Measurements from ENCODE around the gene RIN3. TPM values are rescaled to one million over a fixed set of nuclear protein-coding genes. Genes with fewer than 3 reads are reported as not detected.
A peak's percentile ranks its signal among the peaks of the same experiment; 100 is the strongest.

The RIN3 gene
- total and polyA plus RNA-seq, 2 experiments from 2014 or later = 1.8 to 7.0 TPM

DNA sequence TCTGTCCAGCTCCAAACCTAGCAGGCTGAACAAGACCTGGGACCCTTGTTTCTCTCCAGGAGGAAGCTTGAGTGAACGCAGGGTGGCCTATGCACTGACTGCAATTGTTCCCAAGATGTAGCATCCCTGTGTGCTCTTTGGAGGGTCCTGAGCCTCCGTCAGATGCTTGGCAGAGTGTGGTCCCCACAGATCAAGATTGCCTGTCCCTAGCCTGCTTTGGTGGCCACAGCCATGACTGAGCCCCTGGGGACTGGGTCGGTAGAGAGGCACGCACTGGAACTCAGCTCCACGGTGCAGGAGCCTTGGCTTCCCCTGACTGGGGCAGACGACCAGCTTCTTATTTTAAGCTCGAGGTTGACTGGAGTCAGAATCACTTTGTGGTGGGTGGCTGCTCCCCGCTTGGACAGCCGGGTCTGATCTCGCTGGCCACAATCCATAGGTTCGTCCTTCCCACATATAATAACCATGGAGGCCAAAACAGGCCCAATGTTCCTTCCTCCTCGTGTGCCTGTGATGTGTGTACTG, 137.1 kb downstream of the RIN3 start:
- H3K4me2 ChIP-seq (ENCODE audit: unreplicated experiment) = no peak overlapping the region
- TF ChIP-seq EZH2 (IDR thresholded peaks at IDR 0.05; ENCODE audit: insufficient read depth, poor library complexity, severe bottlenecking) (no peak), EZH2phosphoT487 (IDR thresholded peaks at IDR 0.05; ENCODE audit: insufficient read depth, low read depth) (no peak)
- 91 to 94% methylated on average over 12 of the region's 12 CpGs for WGBS, 2 experiments (ENCODE audit: low coverage in 1 of 2, low lambda C conversion rate in 2 of 2, missing lambda C conversion rate in 2 of 2)
- H3K9me2 ChIP-seq (ENCODE audit: insufficient read depth) = no peaks in the 10 kb centered on the region
- no peak for DNase-seq
- in situ Hi-C loops (cut with MboI) = no loop called here
- H3K79me2 ChIP-seq (ENCODE audit: insufficient read depth) = no peaks in the 10 kb centered on the region
- H3K9ac ChIP-seq = no peak overlapping the region
- H3F3A ChIP-seq (ENCODE audit: insufficient read depth) = peaks cover 33% of the 10 kb centered on the region
- H2AFZ ChIP-seq = no peak overlapping the region
- no peaks in the 10 kb centered on the region for H4K20me1 ChIP-seq (ENCODE audit: insufficient read depth)
- peaks cover 43% of the 10 kb centered on the region for H3K4me1 ChIP-seq (ENCODE audit: insufficient read depth)
- no peak overlapping the region for H3K4me3 ChIP-seq
- peaks cover 7% of the 10 kb centered on the region; the same call in 1 of the 2 replicates for H3K36me3 ChIP-seq (ENCODE audit: low read depth)
- H3K27ac ChIP-seq = peak overlapping the region; percentile 5; the same call in 1 of the 2 replicates
- no peaks in the 10 kb centered on the region for H3K27me3 ChIP-seq (replicated peaks; ENCODE audit: insufficient read depth)
- no peaks in the 10 kb centered on the region for H3K9me3 ChIP-seq (ENCODE audit: low read depth)

DNA sequence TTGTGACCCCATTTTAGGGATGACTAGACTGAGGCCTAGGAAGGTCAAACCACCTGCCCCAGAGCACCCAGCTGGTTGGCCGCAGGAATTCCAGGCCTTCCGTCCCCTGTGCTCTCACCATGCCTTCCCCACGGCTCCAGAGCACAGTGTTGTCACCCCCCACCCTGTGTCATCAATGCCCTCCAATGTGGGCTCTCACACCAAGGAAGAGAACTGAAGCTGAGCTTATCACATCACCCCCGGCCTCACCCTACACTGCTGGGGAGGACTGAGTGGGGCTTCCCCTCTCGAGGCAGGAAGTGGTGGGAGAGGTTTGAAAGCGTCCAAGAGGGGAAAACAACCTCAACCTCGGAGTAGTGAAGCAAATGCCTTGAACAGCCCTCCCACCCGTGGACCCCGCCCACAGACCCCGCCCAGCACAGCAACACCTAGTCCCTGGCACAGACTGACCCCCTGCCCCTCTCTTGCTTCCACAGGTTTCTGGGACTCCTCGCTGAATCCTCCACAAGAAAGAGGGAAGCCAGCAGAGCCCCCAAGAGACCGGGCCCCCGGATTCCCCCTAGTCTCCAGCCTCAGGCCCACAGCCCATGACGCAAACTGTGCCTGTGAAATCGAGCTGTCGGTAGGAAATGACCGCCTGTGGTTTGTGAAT, 137.7 kb downstream of the RIN3 start:
- H3F3A ChIP-seq (ENCODE audit: insufficient read depth) = peaks cover 30% of the 10 kb centered on the region
- H2AFZ ChIP-seq = no peak overlapping the region
- in situ Hi-C loops (cut with MboI) = no loop called here
- H3K4me3 ChIP-seq = no peak overlapping the region
- no peak overlapping the region for H3K9ac ChIP-seq
- no peak overlapping the region for H3K27ac ChIP-seq
- peaks cover 7% of the 10 kb centered on the region; the same call in 1 of the 2 replicates for H3K36me3 ChIP-seq (ENCODE audit: low read depth)
- H3K4me1 ChIP-seq (ENCODE audit: insufficient read depth) = peaks cover 38% of the 10 kb centered on the region
- H3K4me2 ChIP-seq (ENCODE audit: unreplicated experiment) = no peak overlapping the region
- no peaks in the 10 kb centered on the region for H3K79me2 ChIP-seq (ENCODE audit: insufficient read depth)
- WGBS, 2 experiments (ENCODE audit: low coverage in 1 of 2, low lambda C conversion rate in 2 of 2, missing lambda C conversion rate in 2 of 2) = 86 to 89% methylated on average over 14 to 16 of the region's 17 CpGs
- H3K27me3 ChIP-seq (replicated peaks; ENCODE audit: insufficient read depth) = no peaks in the 10 kb centered on the region
- H3K9me3 ChIP-seq (ENCODE audit: low read depth) = no peaks in the 10 kb centered on the region
- H4K20me1 ChIP-seq (ENCODE audit: insufficient read depth) = no peaks in the 10 kb centered on the region
- no peak for TF ChIP-seq EZH2phosphoT487 (IDR thresholded peaks at IDR 0.05; ENCODE audit: insufficient read depth, low read depth)
- no peak for TF ChIP-seq EZH2 (IDR thresholded peaks at IDR 0.05; ENCODE audit: insufficient read depth, poor library complexity, severe bottlenecking)
- DNase-seq = no peak
- H3K9me2 ChIP-seq (ENCODE audit: insufficient read depth) = no peaks in the 10 kb centered on the region

- Histone ChIP-seq H3K9ac (no peak overlapping the region), H3K4me1 (ENCODE audit: insufficient read depth) (peaks cover 31% of the 10 kb centered on the region), H3K4me2 (ENCODE audit: unreplicated experiment) (no peak overlapping the region), H3K27me3 (replicated peaks; ENCODE audit: insufficient read depth) (no peaks in the 10 kb centered on the region), H3F3A (ENCODE audit: insufficient read depth) (peaks cover 23% of the 10 kb centered on the region), H3K9me3 (ENCODE audit: low read depth) (no peaks in the 10 kb centered on the region), H3K79me2 (ENCODE audit: insufficient read depth) (no peaks in the 10 kb centered on the region), H2AFZ (no peak overlapping the region), H3K4me3 (no peak overlapping the region), H3K36me3 (ENCODE audit: low read depth) (peaks cover 7% of the 10 kb centered on the region; the same call in 1 of the 2 replicates), H3K9me2 (ENCODE audit: insufficient read depth) (no peaks in the 10 kb centered on the region), H4K20me1 (ENCODE audit: insufficient read depth) (no peaks in the 10 kb centered on the region), H3K27ac (no peak overlapping the region)
- no peak for TF ChIP-seq EZH2 (IDR thresholded peaks at IDR 0.05; ENCODE audit: insufficient read depth, poor library complexity, severe bottlenecking)
- no peak for TF ChIP-seq EZH2phosphoT487 (IDR thresholded peaks at IDR 0.05; ENCODE audit: insufficient read depth, low read depth)
- 91 to 96% methylated on average over 19 to 27 of the region's 27 CpGs for WGBS, 2 experiments (ENCODE audit: low coverage in 1 of 2, low lambda C conversion rate in 2 of 2, missing lambda C conversion rate in 2 of 2)
- in situ Hi-C loops (cut with MboI) = no loop called here
- DNase-seq = no peak
Measured at GRCh38 chr14:92651758-92652406, 138.3 kb downstream of the RIN3 start.

GRCh38 chr14:92652413-92653151, 139.0 kb downstream of the RIN3 start:
- in situ Hi-C loops (cut with MboI) = no loop called here
- no peak overlapping the region for H3K9ac ChIP-seq
- no peak overlapping the region for H3K4me3 ChIP-seq
- H4K20me1 ChIP-seq (ENCODE audit: insufficient read depth) = no peaks in the 10 kb centered on the region
- H3K27ac ChIP-seq = no peak overlapping the region
- no peaks in the 10 kb centered on the region for H3K27me3 ChIP-seq (replicated peaks; ENCODE audit: insufficient read depth)
- TF ChIP-seq EZH2phosphoT487 (IDR thresholded peaks at IDR 0.05; ENCODE audit: insufficient read depth, low read depth) (no peak), EZH2 (IDR thresholded peaks at IDR 0.05; ENCODE audit: insufficient read depth, poor library complexity, severe bottlenecking) (no peak)
- H3K79me2 ChIP-seq (ENCODE audit: insufficient read depth) = no peaks in the 10 kb centered on the region
- H2AFZ ChIP-seq = no peak overlapping the region
- no peaks in the 10 kb centered on the region for H3K9me3 ChIP-seq (ENCODE audit: low read depth)
- no peak for DNase-seq
- H3K9me2 ChIP-seq (ENCODE audit: insufficient read depth) = no peaks in the 10 kb centered on the region
- peaks cover 16% of the 10 kb centered on the region for H3F3A ChIP-seq (ENCODE audit: insufficient read depth)
- 91% methylated on average over 25 to 26 of the region's 26 CpGs for WGBS, 2 experiments (ENCODE audit: low coverage in 1 of 2, low lambda C conversion rate in 2 of 2, missing lambda C conversion rate in 2 of 2)
- no peak overlapping the region for H3K4me2 ChIP-seq (ENCODE audit: unreplicated experiment)
- peaks cover 7% of the 10 kb centered on the region; the same call in 1 of the 2 replicates for H3K36me3 ChIP-seq (ENCODE audit: low read depth)
- H3K4me1 ChIP-seq (ENCODE audit: insufficient read depth) = peaks cover 24% of the 10 kb centered on the region
